Bronchial epithelial cell (primary cell): ENCODE results near the gene DNAJC27. TPM values are rescaled to one million over a fixed set of nuclear protein-coding genes. Genes with fewer than 3 reads are reported as not detected.

Experiments
- DNase-seq: peaks from one replicate; pipeline ENCODE4 v3.0.0-alpha.2; 2010; ENCODE audit warnings: low read depth
- FAIRE-seq: peaks from 2 replicates; lab custom pipeline; 2011; peaks lifted over from hg19 to GRCh38; lab: Jason Lieb, UNC
- H3K27me3 ChIP-seq: 2 replicates; pipeline ENCODE4 v1.5.1; 2011; ENCODE audit warnings: low read length; ENCODE audit not compliant: control insufficient read depth, insufficient read depth
- H3K36me3 ChIP-seq: 2 replicates; pipeline ENCODE4 v1.5.1; 2011; ENCODE audit warnings: low read length; ENCODE audit not compliant: control insufficient read depth, insufficient read depth
- H3K4me3 ChIP-seq: 2 replicates; pipeline ENCODE4 v1.5.1; 2011; ENCODE audit warnings: mild to moderate bottlenecking, low read depth, low read length, control low read depth
- CTCF ChIP-seq: IDR thresholded peaks from 2 replicates; pipeline ENCODE4 v1.5.1; 2011; ENCODE audit warnings: mild to moderate bottlenecking, moderate library complexity, low read length, control low read depth, inconsistent platforms; ENCODE audit not compliant: insufficient read depth, severe bottlenecking
- total RNA-seq: library from RNA; depleted of rRNA; stranded (reverse); fragments of >200 nt; gene quantifications from 2 replicates; pipeline ENCODE4 v1.2.1, GENCODE V29; 2014

Gene DNAJC27
- total RNA-seq, 1 donor from 2014 or later, result 5.3 TPM

- FAIRE-seq (no peak), DNase-seq (no peak)
- Histone ChIP-seq H3K4me3 (no peak overlapping the region), H3K36me3 (peaks cover 7% of the 10 kb centered on the region), H3K27me3 (no peaks in the 10 kb centered on the region)
- TF ChIP-seq CTCF, result no peak
Observed at GRCh38 chr2:24959761-24960160, 12.0 kb downstream of the DNAJC27 start.

DNA sequence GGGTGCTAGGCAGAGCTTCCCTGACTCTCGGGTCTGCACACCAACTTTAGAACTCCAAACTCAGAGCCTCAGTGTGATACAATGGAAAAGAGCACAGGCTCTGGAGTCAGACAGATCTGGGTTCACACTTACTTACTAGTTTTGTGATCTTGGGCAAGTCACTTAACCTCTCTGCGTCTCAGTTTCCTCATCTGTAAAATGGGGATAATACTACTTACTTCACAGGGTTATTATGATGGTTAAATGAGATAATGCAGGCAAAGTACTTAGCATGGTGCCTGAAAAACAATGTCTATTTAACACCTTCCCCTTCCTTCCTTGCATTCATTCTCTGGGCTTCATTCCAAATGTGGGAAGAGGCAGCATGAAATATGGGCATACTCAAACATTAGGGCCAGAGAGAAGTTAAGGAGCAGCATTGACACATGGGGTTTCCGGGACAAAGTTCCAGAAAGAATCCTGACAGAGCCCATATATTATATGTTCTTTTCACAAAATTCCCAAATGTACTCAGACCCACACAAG, 13.3 kb downstream of the DNAJC27 start:
- no peak for TF ChIP-seq CTCF

DNA sequence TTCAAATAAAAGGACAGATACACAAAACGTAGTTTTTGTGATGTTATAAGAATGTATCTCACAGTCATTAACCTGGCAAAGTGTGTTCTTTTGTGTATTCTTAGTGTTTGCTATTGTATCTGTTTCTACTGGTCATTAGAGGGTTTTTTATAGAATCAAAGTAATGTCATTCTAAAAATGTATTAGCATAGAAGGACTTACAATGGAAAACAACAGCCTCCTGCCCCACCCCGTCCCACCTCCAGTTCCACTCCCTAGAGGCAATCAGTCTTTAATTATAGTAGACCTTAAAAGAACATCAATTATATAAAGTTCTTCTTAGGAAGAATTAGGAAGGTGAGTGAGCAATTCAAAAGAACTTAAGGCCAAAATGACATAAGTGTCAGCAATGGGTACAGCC, 13.8 kb downstream of the DNAJC27 start:
- no peak for FAIRE-seq

More for the DNA sequence above, 13.3 kb downstream of the DNAJC27 start:
- Histone ChIP-seq H3K27me3 (no peaks in the 10 kb centered on the region), H3K36me3 (peaks cover 7% of the 10 kb centered on the region), H3K4me3 (no peak overlapping the region)
- FAIRE-seq, result no peak
- DNase-seq, result no peak

DNA sequence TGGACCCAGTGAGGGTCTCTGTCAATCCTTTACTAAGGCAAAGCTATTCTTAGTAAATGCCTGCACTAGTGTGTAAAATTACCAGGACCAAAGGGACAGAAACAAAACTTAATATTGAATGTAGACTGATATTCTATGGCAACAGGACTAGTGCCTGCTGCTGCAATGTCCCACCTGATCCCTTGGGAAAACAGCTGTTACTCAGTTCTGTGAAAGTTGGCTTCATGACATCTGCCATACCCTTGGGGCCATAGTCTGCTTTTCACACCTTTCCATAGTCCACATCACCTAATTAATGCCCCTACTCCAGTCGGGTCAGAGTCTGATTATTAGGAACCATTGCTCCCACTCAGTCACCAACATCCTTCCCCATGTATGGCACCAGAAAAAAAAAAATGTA, 14.5 kb downstream of the DNAJC27 start:
- DNase-seq (no peak), FAIRE-seq (no peak)
- H3K27me3 ChIP-seq, result no peaks in the 10 kb centered on the region
- H3K36me3 ChIP-seq, result peaks cover 7% of the 10 kb centered on the region
- no peak for TF ChIP-seq CTCF
- H3K4me3 ChIP-seq, result no peak overlapping the region

More for the DNA sequence above, 13.8 kb downstream of the DNAJC27 start:
- peaks cover 7% of the 10 kb centered on the region for H3K36me3 ChIP-seq
- H3K27me3 ChIP-seq, result no peaks in the 10 kb centered on the region
- no peak overlapping the region for H3K4me3 ChIP-seq
- DNase-seq, result no peak
- TF ChIP-seq CTCF, result no peak

- Histone ChIP-seq H3K4me3 (no peak overlapping the region), H3K27me3 (no peaks in the 10 kb centered on the region), H3K36me3 (peaks cover 7% of the 10 kb centered on the region)
- FAIRE-seq (no peak), DNase-seq (no peak)
- no peak for TF ChIP-seq CTCF
Observed at GRCh38 chr2:24955921-24956320, 15.8 kb downstream of the DNAJC27 start.

DNA sequence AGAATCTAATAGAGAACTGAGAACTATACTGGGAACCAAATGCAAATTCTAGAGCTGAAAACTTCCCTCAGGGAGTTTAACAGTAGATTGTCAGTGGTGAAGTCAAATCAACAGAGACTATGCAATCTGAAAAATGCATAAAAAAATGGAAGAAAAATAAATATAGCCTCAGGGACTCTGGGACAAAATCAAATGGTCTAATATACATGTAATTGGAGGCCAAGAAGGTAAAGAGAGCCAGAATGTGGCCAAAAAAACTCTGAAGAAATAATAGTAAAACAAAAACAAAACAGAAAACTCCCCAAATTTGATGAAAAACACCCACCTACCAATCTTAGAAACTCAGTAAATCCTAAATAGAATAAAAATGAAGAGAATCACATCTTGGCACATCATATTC, 16.5 kb downstream of the DNAJC27 start:
- TF ChIP-seq CTCF, result no peak
- Histone ChIP-seq H3K4me3 (no peak overlapping the region), H3K36me3 (peaks cover 7% of the 10 kb centered on the region), H3K27me3 (no peaks in the 10 kb centered on the region)
- no peak for DNase-seq
- no peak for FAIRE-seq
